DOHH2 (cell line): ENCODE results near the gene LCOR.
"Not testable (repeated sequence)": the region's sequence is repeated elsewhere in the genome, so short reads cannot be mapped to it uniquely, and the experiment has no call there.

Experiments
- EZH2phosphoT487 ChIP-seq: fragments of 200-600 bp; sonication (generic); IDR thresholded peaks from 2 replicates; pipeline ENCODE4 v1.6.1; 2017; ENCODE audit warnings: borderline replicate concordance, mild to moderate bottlenecking, antibody characterized with exemption, low read length, moderate library complexity, mixed read lengths
- TF ChIP-seq, protein P1 (sequence below): fragments of 200-600 bp; sonication (generic); IDR thresholded peaks from one replicate; pipeline ENCODE4 v1.5.1; 2014; ENCODE audit warnings: antibody characterized with exemption, mild to moderate bottlenecking, low read depth, low read length; ENCODE audit not compliant: poor library complexity, severe bottlenecking

- TF ChIP-seq, protein P1, sequence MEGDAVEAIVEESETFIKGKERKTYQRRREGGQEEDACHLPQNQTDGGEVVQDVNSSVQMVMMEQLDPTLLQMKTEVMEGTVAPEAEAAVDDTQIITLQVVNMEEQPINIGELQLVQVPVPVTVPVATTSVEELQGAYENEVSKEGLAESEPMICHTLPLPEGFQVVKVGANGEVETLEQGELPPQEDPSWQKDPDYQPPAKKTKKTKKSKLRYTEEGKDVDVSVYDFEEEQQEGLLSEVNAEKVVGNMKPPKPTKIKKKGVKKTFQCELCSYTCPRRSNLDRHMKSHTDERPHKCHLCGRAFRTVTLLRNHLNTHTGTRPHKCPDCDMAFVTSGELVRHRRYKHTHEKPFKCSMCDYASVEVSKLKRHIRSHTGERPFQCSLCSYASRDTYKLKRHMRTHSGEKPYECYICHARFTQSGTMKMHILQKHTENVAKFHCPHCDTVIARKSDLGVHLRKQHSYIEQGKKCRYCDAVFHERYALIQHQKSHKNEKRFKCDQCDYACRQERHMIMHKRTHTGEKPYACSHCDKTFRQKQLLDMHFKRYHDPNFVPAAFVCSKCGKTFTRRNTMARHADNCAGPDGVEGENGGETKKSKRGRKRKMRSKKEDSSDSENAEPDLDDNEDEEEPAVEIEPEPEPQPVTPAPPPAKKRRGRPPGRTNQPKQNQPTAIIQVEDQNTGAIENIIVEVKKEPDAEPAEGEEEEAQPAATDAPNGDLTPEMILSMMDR = not testable (repeated sequence)
- not testable (repeated sequence) for TF ChIP-seq EZH2phosphoT487
Measured at GRCh38 chr10:96943161-96943560, 111.1 kb downstream of the LCOR start.
